Measurements from ENCODE around the gene NAALADL1.

NAALADL1 gene, protein sequence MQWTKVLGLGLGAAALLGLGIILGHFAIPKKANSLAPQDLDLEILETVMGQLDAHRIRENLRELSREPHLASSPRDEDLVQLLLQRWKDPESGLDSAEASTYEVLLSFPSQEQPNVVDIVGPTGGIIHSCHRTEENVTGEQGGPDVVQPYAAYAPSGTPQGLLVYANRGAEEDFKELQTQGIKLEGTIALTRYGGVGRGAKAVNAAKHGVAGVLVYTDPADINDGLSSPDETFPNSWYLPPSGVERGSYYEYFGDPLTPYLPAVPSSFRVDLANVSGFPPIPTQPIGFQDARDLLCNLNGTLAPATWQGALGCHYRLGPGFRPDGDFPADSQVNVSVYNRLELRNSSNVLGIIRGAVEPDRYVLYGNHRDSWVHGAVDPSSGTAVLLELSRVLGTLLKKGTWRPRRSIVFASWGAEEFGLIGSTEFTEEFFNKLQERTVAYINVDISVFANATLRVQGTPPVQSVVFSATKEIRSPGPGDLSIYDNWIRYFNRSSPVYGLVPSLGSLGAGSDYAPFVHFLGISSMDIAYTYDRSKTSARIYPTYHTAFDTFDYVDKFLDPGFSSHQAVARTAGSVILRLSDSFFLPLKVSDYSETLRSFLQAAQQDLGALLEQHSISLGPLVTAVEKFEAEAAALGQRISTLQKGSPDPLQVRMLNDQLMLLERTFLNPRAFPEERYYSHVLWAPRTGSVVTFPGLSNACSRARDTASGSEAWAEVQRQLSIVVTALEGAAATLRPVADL

DNA sequence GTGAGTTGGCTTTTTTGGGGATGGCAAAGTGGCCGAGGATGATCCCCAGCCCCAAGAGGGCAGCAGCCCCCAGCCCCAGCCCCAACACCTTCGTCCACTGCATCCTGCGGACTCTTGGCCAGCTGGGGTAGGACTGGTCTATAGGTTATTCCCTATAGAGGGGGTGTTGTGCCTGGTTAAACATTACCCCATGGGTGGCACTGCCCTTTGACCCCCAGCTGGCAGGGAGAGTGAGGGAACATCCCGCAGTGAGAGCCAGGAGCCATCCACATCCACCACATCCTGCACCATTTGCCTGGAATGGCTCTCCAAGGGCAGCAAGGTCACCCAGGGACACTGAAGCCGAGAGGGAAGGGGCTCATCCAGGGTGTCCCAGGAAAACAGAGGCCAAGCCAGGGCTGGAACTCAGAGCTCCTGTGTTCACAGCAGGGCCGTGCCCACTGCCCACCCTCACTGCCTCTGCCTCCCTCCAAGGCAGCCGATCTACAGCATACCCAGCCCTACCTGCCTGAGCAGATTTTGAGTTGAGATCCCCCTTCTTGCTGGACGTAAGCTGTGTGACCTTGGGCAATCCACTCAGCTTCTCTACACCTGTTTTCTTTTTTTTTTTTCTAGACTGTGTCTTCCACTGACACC, at the start of gene NAALADL1:
Gene NAALADL1 (minus strand): TSS at position 135 of the 636 bp plus-strand sequence. CDS start 32 bp downstream, at position 103.
- DNase-seq: no peak

DNA sequence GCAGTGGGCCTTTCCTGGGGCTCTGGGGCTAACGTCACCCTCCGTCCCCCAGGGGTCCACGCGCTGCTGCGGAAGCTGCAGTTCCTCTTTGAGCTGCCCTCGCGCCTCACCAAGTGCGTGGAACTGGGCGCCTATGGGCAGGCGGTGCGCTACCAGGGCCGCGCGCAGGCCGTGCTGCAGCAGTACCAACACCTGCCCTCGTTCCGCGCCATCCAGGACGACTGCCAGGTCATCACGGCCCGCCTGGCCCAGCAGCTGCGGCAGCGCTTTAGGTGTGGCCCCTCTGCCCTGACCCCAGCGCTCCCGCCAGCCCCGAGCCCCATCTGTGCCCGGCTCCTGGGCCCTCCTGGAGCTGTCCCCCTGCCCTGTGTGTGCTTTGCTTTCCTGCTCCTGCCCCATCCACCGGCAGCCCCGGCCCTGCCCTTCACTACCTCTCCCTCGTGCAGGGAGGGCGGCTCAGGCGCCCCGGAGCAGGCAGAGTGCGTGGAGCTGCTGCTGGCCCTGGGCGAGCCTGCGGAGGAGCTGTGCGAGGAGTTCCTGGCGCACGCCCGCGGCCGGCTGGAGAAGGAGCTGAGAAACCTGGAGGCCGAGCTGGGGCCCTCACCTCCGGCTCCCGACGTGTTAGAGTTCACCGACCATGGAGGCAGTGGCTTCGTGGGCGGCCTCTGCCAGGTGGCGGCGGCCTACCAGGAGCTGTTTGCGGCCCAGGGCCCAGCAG, 49.6 kb upstream of the NAALADL1 start:
- no peak for DNase-seq

DNA sequence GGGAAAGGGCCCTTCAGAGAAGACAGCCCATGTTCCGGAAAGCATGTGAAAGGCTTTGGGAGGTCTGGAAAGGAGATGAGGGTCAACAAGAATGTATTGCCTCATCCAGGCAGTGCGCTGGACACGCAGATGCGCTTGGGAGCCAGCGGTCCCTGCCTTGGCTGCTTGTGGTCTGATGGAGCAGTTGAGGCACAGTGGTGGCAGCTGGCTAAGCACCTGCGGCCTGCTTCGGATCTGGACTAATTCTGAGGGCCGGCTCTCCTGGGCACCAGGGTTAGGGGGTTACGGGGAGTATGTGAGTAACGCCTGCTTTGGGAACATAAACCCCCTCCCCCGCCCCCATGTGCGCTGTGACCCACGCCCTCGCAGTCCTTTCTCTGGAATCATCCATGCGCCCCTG, 48.7 kb upstream of the NAALADL1 start:
- no peak for DNase-seq

DNA sequence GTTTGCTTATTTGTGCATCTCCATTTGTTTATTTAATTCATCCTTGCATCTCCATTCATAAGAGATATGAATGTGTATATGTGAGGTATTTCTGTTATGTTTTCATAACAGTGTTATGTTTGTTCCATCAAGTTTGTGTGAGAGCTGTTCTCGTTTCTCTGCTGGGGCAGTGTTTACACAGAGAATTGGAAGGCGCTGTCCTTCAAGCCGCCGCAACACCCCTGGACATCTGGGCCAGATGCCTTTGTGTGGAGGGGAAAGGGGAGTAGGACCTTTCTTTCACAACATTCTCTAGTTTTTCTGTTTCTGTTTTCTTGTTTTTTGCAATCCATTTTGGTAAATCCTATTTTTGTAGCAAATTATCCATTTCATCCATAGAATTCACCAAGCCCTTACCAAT, 46.3 kb upstream of the NAALADL1 start:
- no peak for DNase-seq

DNA sequence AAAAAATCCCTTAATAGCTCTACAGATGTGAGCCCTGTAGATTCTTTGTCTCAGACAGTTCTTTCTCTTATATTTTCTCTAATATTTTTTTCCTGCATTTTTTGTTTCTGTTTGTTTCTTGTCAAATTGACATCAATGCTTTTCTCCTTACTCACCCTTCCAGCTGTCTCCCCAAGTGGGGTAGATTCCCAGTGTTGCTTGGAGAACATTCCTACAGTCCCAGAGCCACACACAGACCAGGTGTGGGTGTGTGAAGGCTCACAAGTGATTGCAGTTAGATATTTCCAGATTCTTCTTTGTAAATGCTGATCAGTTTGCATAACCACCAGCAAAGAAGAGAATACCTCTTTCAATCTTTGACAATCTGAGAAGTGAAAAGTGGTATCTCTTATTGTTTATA, 45.1 kb upstream of the NAALADL1 start:
- no peak for DNase-seq

DNA sequence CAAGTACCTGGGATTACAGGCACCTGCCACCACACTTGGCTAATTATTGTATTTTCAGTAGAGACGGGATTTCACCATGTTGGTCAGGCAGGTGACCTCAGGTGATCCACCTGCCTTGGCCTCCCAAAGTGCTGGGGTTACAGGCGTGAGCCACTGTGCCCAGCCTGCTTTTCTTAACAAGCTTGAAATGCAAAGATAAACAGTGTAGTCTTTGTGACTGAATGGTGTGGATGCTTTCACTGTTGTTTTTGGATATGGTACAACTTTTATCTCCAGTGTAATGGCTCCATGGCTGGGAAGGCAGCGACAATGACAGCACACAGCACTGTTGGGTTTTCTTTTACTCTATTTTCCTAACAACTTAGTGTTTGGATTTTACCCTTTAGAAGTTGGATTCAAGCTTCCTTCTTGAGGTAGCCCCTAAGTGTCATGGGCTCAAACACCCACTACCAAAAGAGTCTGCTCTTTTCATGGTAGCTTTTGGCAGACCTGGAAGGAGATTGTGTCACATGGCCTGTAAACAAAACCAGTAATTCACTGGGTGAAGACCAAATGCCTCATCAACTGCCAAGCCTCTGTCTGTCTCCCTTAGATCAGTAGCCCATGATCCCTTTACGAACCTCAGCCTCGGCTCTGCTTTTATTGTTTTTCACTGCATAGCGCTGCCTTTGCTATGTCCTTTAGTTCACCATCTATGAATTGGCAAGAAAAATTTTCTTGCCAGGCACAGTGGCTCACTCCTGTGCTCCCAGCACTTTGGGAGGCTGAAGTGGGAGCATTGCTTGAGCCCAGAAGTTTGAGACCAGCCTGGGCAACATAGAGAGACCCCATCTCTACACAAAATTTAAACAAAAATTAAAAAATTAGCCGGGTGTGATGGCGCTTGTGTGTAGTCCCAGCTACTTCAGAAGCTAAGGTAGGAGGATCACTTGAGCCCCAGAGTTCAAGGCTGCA, 44.1 kb upstream of the NAALADL1 start:
- DNase-seq: no peak

DNA sequence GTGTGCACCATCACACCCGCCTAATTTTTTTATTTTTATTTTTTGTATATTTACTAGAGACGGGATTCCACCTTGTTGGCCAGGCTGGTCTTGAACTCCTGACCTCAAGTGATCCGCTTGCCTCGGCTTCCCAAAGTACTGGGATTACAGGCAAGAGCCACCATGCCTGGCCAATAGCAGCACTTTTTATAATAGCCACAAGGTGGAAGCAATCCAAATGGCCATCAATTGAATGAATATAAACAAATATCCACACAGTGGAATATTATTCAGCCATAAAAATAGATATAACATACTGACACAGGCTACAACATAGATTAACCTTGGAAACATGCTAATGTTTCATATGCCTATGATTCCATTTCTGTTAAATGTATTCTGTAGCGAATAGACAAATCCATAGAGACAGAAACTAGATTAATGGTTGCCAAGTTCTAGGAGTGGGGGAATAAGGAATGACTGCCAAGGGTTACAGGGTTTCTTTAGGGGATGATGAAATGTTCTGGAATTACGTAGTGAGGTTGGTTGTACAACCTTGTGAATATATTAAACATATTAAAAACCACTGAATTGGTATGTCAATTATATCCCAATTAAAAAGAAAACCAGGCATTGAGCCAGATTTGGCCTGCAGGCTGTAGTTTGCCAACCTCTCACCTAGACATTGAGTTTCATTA, 42.5 kb upstream of the NAALADL1 start:
- DNase-seq: no peak

DNA sequence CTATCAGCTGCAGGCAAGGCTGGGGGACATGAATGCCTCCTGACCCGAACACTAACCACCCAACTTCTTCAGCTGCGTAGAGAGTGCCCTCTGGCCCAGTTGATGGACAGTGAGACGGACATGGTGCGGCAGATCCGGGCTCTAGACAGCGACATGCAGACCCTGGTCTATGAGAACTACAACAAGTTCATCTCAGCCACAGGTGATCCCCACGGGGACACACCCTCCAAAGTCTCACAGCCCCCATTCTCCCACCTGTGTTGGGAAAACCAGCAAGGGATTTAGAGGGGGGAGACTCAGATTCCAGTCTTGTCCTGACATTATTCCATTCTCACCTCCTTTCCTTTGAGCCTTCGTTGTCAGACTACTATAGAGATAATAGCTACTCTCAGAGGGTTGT, 38.6 kb upstream of the NAALADL1 start:
- DNase-seq: no peak

DNA sequence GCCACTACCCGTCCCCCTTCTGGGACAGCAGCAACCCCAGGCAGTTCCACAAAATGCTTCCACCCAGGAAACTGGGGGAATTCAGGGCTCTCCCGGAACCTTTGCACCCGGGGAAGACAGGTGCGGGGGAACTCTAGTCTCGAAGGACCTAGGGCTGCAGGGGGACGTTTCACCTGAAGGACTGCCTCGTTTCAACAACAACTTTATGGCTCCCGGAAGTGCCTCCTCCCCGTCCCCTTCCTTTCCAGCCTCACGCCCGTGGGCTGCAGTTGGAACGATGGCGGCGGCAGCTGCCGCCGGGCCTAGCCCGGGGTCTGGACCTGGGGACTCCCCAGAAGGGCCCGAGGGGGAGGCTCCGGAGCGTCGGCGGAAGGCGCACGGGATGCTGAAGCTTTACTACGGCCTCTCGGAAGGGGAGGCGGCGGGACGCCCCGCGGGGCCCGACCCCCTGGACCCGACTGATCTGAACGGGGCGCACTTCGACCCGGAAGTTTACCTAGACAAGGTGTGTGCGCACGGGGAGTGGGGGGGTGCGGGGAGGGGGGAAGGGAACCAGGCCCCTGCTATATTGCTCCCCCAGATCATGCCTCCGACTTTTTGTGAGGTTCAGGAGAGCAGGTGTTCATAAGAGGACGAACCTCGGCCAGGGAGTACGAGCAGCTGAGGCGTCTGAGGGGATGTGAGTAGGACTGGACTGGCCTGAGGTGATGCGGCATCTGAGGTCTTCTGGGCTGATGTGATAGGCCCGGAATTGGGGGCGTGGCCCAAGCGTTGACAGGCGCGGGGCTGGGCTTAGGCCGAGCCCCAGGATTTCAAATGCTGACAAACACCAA, 37.8 kb upstream of the NAALADL1 start, which contains the start of gene VPS51:
Gene VPS51 (plus strand): TSS at position 241 of the 833 bp plus-strand sequence. CDS start 37 bp downstream, at position 278.
- peak; percentile 86 for DNase-seq

DNA sequence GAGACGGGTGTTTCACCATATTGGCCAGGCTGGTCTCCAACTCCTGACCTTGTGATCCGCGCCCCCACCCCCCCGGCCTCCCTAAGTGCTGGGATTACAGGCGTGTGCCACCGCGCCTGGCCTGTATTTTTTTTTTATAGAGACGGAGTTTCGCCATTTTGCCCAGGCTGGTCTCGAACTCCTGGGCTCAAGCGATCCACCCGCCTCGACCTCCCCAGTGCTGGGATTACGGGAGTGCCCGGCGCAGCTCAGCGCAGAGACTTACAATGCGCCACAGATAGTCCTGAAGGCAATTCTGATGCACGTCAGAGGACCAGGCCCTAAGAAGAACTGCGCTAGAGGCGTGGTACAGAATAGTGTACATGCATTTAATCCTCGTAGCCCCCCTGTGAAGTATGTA, 37.1 kb upstream of the NAALADL1 start:
- DNase-seq: no peak

DNA sequence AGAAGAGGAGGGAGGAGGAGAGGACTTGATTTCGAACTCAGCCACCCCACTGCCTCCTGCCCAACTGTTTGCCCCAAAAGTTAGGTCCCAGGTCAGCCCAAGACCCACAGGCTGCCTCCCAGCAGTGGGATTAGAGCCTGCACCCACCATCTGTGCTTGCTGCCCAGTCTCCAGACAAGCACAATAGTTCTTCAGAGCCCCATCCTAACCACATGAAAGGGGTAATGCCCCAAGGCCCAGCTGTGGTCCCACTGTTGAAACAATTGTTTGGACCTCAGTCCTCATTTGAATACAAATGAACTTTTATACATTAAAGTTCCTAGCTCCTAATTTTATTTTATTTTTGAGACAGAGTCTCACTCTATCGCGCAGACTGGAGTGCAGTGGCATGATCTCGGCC, 32.3 kb upstream of the NAALADL1 start:
- no peak for DNase-seq

DNA sequence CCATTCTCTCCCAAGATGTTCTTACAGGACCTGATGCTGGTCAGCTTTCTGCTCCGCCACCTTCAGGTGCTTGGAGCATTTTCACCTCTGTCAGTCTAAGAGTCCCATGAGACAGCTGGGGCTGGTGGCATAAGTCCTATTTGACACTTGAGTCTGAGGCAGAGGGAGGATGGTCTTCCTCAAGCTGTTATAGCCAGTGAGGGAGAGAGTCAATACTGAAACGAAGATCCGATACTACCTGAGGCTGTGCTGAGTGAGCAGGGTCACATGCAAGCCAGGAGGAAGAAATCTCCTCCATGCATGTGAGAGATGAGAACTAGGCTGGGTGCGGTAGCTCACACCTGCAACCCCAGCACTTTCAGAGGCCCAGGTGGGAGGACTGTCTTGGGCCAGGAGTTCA, 31.3 kb upstream of the NAALADL1 start:
- no peak for DNase-seq

DNA sequence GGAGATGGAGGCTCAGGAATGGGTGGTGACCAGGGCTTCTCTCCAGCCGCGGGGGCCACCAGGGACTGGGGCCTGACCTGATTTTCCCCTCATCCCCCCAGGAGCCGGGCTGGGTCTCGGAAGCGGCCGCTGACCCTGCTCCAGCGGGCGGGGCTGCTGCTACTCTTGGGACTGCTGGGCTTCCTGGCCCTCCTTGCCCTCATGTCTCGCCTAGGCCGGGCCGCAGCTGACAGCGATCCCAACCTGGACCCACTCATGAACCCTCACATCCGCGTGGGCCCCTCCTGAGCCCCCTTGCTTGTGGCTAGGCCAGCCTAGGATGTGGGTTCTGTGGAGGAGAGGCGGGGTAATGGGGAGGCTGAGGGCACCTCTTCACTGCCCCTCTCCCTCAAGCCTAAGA, 29.5 kb upstream of the NAALADL1 start:
- DNase-seq: no peak

DNA sequence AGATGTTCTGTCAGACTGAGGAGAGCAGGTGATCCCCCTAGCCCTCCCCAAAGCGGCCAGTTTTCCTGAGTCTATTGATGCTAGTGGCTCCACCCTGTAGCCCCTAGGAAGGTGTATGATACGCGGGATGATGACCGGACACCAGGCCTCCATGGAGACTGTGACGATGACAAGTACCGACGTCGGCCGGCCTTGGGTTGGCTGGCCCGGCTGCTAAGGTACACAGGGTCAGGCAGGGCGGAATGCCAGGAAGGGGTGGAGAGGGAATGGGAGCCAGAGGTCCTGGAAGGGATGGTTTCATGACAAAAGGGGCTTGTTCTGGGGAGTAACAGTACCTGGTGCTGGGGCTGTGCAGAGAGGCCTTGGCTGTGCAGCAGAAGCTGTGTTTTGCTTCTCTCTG, 28.9 kb upstream of the NAALADL1 start:
- DNase-seq: no peak

DNA sequence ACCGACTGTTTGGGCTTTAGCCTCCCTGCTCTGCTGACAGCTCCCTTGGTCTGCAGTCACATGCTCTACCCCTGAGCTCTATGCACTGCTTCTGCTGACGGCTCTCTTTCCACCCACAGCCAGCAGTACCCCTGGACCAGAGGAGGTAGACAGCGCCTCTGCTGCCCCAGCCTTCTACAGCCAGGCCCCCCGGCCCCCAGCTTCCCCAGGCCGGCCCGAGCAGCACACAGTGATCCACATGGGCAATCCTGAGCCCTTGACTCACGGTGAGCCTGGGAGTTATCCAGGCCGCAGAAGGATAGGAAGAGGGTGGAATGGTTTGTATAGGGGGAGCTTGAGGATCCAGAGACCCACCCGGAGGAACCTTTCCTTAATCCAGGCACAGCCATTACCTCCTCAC, 28.5 kb upstream of the NAALADL1 start:
- DNase-seq: no peak

DNA sequence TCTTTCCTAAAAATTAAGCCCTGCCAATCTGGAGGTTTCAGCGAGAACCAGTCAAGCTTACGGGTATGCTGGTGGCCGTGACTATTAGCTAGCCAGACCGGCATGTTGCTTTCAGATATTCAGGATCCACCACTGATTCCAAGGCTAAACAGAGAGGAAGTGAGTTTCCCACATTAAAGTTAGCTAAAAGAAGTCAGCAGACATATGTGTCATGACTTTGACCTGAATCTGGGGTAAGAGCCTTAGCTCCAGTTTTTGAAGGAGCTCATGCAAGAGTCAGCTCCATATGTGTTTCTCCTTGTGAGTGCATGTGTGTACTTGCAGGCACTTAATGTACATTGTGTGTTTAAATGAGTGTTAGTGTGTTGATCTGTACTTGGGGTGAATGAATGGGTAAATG, 27.1 kb upstream of the NAALADL1 start:
- DNase-seq: no peak

DNA sequence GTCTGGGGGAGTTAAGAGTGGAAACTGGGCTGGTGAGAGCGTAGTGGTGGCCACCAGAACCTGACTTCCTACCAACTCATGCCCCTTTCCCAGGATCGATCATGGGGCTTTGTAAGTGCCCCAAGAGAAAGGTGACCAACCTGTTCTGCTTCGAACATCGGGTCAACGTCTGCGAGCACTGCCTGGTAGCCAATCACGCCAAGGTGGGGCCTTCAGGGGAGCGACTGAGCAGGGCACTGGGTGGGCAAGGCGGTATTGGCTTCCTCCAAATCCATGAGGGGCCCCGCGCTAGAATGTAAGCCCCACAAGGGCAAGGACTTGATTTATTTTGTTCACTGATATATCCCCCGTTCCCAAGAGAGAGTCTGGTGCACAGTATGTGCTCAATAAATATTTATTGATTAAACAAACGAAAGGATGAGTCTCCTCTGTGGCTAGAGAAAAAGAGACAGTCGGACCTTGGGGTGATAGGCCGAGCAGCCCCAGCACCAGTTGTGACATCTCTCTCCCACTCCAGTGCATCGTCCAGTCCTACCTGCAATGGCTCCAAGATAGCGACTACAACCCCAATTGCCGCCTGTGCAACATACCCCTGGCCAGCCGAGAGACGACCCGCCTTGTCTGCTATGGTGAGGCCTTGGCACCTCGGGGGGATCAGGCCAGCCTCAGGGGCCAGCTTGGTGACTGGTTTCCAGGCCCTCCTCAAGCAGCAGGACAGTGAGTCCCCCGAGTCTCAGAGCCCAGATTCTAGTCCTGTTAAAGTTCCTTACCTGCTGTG, 26.4 kb upstream of the NAALADL1 start:
- DNase-seq: no peak

DNA sequence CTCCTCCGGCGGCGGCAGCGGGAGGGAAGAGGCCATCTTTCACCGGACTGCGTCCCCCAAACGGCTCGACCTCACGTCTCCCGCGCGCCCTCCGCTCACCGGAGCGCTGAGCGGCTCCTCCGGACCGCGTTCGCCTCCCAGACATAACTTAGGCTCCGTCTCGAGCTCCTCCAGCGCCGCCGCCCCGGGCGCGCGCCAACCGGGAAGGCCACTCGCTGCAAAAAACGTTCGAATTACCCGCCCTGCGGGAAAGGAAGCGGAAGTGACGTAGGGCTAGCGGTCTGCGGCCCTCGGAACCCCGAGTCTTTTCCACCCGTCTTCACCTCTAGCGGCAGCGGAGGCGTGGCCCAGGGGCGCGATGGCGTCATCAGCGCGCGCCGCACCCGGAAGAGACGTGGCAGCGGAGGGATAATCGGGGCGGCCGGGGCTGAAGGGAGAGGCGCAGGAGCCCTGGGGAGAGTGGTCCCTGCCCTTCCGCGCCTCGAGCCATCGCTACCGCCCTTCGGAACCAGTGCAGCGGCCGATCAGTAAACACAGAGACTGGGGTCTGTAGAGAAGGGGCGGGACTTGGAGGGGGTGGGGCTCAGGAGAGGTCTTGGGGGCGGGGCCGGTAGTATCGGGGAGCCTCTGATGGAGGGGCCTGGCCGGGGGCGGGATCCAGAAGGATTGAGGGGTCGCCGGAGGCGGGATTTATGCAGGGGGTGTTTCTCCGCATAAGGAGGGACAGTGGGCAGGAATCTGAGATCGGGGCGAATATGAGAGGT, 25.7 kb upstream of the NAALADL1 start, which contains the start of the genes CDCA5 and ZFPL1:
Gene CDCA5 (minus strand): TSS at position 207 of the 764 bp plus-strand sequence. CDS start 62 bp downstream, at position 145.
Gene ZFPL1 (plus strand): TSS at position 389 of the 764 bp plus-strand sequence. CDS start 477 bp downstream, outside the sequence.
- DNase-seq: peak; percentile 93
